Measurements from ENCODE around the gene TDRD1.
A peak's percentile ranks its signal among the peaks of the same experiment; 100 is the strongest.

DNA sequence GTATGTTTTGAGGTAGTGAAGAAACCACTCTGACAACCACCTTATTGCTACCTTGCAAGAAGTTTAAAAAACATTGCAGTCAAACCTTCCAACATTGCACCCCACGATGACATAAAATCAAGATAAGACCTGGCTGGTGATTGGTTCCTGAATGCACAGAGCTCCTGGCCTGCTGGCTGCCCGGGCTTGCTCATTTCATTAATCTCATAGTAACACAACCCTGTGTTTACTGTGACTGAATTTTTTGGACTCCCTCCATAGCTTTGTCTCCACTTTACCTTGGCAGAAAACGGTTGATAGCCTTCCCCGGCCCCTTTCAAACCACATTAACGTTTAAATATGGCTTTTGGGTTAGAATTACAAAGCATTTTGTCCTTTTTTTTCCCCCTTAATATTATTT, 87.4 kb downstream of the TDRD1 start:
- TF ChIP-seq PATZ1 (CRISPR knock-in tag; IDR thresholded peaks at IDR 0.05; ENCODE audit: borderline replicate concordance) = no peak
- no peak for TF ChIP-seq ARNTL (CRISPR knock-in tag; IDR thresholded peaks at IDR 0.05; ENCODE audit: borderline replicate concordance, low read depth)
- TF ChIP-seq ISL1 (CRISPR knock-in tag; IDR thresholded peaks at IDR 0.05) = peak; percentile 31; the same call in 1 of the 2 replicates
- TF ChIP-seq, protein P1, sequence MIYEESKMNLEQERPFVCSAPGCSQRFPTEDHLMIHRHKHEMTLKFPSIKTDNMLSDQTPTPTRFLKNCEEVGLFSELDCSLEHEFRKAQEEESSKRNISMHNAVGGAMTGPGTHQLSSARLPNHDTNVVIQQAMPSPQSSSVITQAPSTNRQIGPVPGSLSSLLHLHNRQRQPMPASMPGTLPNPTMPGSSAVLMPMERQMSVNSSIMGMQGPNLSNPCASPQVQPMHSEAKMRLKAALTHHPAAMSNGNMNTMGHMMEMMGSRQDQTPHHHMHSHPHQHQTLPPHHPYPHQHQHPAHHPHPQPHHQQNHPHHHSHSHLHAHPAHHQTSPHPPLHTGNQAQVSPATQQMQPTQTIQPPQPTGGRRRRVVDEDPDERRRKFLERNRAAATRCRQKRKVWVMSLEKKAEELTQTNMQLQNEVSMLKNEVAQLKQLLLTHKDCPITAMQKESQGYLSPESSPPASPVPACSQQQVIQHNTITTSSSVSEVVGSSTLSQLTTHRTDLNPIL (CRISPR knock-in tag; IDR thresholded peaks at IDR 0.05; ENCODE audit: low read depth) = no peak
- no peak for TF ChIP-seq ZFP30 (CRISPR knock-in tag; IDR thresholded peaks at IDR 0.05)

All from SK-N-SH treated with all-trans-retinoic acid at 6 μM for 48 hours (cell line).